ENCODE measurements around the gene RBM10.

The RBM10 gene

DNA sequence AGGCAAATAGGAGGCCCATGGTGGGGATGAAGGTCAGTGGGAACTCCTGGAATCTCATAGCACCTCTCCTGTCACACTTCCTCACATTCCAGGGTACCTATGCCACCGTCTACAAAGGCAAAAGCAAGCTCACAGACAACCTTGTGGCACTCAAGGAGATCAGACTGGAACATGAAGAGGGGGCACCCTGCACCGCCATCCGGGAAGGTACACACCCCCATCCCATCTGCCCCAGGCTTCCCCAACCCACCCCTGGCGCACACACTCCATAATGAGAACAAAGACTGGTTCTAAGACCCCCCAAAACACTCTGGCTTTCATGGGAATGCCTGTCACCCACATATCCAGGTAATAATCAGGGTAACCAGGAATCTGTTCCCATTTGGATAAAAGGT is 79.9 kb downstream of the RBM10 start:
- TF ChIP-seq, protein P1, sequence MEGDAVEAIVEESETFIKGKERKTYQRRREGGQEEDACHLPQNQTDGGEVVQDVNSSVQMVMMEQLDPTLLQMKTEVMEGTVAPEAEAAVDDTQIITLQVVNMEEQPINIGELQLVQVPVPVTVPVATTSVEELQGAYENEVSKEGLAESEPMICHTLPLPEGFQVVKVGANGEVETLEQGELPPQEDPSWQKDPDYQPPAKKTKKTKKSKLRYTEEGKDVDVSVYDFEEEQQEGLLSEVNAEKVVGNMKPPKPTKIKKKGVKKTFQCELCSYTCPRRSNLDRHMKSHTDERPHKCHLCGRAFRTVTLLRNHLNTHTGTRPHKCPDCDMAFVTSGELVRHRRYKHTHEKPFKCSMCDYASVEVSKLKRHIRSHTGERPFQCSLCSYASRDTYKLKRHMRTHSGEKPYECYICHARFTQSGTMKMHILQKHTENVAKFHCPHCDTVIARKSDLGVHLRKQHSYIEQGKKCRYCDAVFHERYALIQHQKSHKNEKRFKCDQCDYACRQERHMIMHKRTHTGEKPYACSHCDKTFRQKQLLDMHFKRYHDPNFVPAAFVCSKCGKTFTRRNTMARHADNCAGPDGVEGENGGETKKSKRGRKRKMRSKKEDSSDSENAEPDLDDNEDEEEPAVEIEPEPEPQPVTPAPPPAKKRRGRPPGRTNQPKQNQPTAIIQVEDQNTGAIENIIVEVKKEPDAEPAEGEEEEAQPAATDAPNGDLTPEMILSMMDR (IDR thresholded peaks at IDR 0.05; ENCODE audit: low read depth, low read length) = no peak
- DNase-seq (ENCODE audit: extremely low read depth, low read depth) = no peak

DNA sequence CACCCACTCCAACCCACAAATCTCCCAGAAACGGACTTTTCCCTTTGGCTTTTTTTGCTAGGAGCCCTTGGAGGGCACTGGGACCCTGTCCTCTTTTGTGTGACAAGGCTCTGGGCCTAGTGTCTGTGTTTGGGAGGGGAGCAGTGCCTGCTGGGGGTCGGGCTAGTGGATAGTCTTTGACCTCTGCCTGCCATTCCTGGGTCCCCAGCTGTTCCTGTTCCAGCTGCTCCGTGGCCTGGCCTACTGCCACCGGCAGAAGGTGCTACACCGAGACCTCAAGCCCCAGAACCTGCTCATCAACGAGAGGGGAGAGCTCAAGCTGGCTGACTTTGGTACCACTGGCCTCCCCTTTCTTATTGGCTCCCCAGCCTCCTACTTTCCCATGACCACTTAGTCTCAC is 81.0 kb downstream of the RBM10 start:
- DNase-seq (ENCODE audit: extremely low read depth, low read depth) = no peak
- TF ChIP-seq, protein P1 (IDR thresholded peaks at IDR 0.05; ENCODE audit: low read depth, low read length) = no peak

DNA sequence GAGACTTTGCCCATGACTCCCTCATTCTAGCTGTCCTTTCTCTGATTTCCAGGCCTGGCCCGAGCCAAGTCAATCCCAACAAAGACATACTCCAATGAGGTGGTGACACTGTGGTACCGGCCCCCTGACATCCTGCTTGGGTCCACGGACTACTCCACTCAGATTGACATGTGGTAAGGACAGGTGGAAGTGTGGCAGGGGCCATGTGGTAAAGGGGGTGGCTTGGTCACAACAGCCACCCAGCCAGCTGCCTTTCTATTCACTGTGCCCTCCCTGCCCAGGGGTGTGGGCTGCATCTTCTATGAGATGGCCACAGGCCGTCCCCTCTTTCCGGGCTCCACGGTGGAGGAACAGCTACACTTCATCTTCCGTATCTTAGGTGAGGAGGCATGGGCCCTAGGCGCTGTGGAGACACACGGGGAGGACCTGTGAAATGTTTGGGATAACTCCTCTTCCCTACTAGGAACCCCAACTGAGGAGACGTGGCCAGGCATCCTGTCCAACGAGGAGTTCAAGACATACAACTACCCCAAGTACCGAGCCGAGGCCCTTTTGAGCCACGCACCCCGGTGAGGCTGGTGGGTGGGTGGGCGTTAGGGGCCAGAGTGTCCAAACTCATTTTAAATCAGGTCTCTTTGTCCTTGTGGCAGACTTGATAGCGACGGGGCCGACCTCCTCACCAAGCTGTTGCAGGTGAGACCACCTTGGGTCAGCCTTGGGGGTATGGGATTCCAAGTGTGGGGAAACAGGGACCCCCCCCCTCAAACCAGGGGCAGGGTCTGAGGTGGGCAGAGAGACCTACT is 81.7 kb downstream of the RBM10 start:
- DNase-seq (ENCODE audit: extremely low read depth, low read depth) = no peak
- TF ChIP-seq, protein P1 (IDR thresholded peaks at IDR 0.05; ENCODE audit: low read depth, low read length) = no peak

DNA sequence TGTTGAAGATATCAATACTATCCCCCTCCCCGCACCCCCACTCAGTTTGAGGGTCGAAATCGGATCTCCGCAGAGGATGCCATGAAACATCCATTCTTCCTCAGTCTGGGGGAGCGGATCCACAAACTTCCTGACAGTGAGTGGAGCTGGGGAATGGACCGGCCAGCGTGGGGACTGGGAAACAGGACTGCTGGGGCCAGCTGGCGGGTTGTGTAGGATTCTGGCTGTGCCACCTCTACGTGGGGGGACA is 82.2 kb downstream of the RBM10 start:
- DNase-seq (ENCODE audit: extremely low read depth, low read depth) = no peak
- TF ChIP-seq, protein P1 (IDR thresholded peaks at IDR 0.05; ENCODE audit: low read depth, low read length) = no peak

DNA sequence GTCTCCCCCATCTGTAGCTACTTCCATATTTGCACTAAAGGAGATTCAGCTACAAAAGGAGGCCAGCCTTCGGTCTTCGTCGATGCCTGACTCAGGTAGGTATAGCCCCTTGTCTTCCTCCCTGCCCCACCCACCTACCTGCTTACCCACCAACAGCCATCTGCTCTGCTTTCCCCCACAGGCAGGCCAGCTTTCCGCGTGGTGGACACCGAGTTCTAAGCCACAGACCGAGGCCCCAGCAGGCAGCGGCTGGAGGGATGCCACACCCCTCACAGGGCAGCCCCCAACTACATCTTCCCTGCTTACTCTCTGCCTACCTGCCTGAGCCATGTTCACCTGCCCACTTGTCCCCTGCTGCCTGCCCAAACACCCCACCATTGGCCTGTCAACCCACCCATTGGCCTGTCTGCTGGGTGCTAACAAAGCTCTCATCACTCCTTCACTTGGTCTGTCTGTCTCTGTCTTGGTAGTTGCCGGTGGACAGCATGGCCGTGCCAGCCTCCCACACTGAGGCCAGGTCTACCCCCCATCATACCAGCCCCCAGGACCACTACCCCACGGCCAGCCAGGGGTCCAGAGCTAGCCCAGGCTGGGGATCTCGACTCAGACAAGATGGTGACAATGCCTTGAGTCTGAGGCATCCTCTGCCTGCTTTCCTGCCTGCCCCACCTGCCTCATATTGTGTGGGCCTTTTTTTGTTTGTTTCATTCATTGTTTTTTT is 83.7 kb downstream of the RBM10 start:
- TF ChIP-seq, protein P1 (IDR thresholded peaks at IDR 0.05; ENCODE audit: low read depth, low read length) = no peak

DNA sequence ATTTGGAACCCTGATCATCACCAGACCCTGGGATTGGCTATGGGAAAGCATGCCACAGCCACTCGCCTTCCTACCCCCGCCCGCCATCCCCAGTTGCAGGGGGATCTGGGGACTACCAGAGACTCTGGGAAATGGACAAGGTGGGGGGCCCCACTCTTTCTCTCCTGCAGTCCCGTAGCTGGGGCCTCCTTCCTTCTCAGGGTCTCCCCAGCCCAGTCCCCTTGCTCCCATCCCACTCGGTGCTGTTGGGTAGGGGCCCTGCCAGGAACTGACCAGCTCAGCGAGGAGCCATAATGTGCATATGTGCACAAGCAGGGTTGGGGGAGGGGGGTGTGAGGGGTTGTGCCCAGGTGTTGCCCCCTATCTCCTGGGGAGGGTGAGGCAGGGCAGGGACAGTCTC is 84.4 kb downstream of the RBM10 start:
- TF ChIP-seq, protein P1 (IDR thresholded peaks at IDR 0.05; ENCODE audit: low read depth, low read length) = no peak
- DNase-seq (ENCODE audit: extremely low read depth, low read depth) = no peak

More for the DNA sequence above, 83.7 kb downstream of the RBM10 start:
- DNase-seq (ENCODE audit: extremely low read depth, low read depth) = no peak

DNA sequence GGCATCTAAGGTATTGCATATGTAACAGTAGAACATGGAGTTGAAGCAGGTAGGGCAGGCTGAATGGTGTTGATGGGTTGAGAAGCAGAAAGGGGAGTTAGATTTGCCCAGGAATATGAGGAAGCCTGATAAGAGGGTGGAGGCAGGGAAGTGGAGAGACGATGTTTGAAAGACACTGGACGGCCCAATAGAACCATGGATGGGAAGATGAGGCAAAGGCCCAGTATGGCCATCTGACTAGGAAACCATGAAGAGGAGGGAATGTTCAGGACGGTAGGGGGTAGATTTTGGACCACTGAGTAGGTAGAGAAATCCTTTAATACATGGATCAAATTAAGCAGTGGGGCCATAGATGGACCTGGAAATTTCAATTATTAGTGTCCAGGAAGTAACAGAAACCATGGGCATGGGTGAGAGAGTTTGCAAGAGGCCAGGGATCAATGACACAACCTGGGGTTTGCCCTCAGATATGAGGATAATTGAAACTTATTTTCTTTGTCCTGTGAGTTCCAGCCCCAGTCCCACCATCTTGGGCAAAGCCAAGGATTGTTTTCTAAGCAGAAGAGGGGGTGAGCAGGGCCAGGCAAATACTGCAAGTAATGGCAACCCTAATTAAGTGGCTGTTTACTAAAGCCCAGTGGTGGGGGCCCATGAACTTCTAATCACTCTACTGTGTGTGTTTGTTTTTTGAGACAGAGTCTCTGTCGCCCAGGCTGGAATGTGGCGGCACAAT is 85.3 kb downstream of the RBM10 start:
- TF ChIP-seq, protein P1 (IDR thresholded peaks at IDR 0.05; ENCODE audit: low read depth, low read length) = no peak

More for the DNA sequence above, 85.3 kb downstream of the RBM10 start:
- DNase-seq (ENCODE audit: extremely low read depth, low read depth) = no peak
